ENCODE results near the gene RTP5. TPM values are rescaled to one million over a fixed set of nuclear protein-coding genes. Genes with fewer than 3 reads are reported as not detected.

The RTP5 gene
- total RNA-seq, 4 donors from 2014 or later: 0.33 TPM; not detected in 3

GRCh38 chr2:241863536-241863954 is 6.0 kb upstream of the RTP5 start:
- TF ChIP-seq, protein P1, sequence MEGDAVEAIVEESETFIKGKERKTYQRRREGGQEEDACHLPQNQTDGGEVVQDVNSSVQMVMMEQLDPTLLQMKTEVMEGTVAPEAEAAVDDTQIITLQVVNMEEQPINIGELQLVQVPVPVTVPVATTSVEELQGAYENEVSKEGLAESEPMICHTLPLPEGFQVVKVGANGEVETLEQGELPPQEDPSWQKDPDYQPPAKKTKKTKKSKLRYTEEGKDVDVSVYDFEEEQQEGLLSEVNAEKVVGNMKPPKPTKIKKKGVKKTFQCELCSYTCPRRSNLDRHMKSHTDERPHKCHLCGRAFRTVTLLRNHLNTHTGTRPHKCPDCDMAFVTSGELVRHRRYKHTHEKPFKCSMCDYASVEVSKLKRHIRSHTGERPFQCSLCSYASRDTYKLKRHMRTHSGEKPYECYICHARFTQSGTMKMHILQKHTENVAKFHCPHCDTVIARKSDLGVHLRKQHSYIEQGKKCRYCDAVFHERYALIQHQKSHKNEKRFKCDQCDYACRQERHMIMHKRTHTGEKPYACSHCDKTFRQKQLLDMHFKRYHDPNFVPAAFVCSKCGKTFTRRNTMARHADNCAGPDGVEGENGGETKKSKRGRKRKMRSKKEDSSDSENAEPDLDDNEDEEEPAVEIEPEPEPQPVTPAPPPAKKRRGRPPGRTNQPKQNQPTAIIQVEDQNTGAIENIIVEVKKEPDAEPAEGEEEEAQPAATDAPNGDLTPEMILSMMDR (IDR thresholded peaks at IDR 0.05; ENCODE audit: low read depth): no peak

DNA sequence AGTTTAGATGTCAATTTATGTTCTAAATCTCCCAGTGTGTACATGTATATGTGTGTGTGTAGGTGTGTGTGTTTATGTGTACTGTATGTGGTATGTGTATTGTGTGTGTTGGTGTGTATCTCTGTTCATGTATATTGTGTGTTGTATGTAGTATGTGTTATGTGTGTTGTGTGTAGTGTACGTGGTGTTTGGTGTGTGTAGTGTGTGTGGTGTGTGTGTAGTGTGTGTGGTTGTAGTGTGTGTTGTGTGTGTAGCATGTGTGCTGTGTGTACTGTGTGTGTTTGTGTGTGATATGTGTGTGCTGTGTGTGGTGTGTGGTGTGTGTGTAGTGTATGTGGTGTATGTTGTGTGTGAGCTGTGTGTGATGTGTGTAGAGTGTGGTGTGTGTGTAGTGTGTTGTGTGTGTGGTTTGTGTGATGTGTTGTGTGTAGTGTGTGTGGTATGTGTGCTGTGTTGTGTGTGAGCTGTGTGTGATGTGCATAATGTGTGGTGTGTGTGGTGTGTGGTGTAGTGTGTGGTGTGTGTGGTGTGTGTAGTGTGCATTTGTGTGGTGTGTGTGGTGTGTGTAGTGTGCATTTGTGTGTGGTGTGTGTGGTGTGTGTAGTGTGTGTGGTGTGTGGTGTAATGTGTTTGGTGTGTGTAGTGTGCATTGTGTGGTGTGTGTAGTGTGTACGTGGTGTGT is 5.2 kb upstream of the RTP5 start:
- TF ChIP-seq, protein P1 (IDR thresholded peaks at IDR 0.05; ENCODE audit: low read depth): no peak

DNA sequence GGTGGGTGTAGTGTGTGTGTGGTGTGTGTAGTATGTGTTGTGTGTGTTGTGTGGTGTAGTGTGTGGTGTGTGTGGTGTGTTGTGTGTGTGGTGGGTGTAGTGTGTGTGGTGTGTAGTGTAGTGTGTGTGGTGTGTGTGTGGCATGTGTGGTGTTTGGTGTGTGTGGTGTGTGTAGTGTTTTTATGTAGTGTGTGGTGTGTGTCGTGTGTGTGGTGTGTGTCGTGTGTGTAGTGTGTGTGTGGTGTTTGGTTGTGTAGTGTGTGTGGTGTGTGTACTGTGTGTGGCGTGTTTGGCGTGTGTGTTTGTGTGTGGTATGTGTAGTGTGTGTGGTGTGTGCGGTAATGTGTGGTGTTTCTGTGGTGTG is 4.7 kb upstream of the RTP5 start:
- TF ChIP-seq, protein P1 (IDR thresholded peaks at IDR 0.05; ENCODE audit: low read depth): no peak

GRCh38 chr2:241865416-241865956 is 4.0 kb upstream of the RTP5 start:
- TF ChIP-seq, protein P1 (IDR thresholded peaks at IDR 0.05; ENCODE audit: low read depth): no peak

DNA sequence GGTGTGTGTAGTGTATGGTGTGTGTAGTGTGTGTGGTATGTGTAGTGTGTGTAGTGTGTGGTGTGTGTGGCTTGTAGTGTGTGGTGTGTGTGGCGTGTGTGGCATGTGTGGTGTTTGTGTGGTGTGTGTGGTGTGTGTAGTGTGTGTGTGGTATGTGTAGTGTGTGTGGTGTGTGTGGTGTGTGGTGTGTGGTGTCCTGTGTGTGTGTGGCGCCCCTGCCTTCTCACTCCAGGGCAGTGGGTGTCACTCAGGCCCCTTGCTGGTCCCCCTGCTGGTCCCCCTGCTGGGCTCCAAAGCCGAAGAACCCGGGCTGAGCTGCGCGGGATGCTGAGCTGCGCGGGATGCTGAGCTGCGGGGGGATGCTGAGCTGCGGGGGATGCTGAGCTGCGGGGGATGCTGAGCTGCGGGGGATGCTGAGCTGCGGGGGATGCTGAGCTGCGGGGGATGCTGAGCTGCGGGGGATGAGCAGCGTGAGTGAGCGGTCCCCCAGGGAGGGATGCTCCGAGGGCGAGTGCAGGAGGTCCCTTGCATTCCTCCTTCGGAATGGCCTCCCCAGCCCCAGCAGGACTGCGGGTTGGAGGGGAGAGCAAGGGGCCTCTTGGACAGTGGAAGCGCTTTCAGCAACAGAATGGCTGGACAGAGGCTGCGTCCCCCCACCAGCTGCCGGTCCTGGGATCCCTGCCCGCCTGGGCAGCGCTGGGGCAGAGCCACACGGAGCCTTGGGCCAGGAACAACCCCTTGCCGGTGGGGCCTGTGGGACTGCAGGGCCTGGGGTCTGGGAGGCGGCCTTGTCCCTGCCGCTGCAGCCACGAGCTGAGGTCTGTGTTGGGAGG is 3.4 kb upstream of the RTP5 start:
- TF ChIP-seq, protein P1 (IDR thresholded peaks at IDR 0.05; ENCODE audit: low read depth): no peak

- TF ChIP-seq, protein P1 (IDR thresholded peaks at IDR 0.05; ENCODE audit: low read depth): no peak
Observed at GRCh38 chr2:241866790-241867645, 2.5 kb upstream of the RTP5 start.

All from subcutaneous adipose tissue (tissue), 4 donors.